A673 (cell line): Measurements from ENCODE around the gene RNF34. TPM values are rescaled to one million over a fixed set of nuclear protein-coding genes. Genes with fewer than 3 reads are reported as not detected.

ENCODE experiments used
- BruUV-seq: library from RNA; stranded (reverse); fragments of 400-500 nt; replicated peaks from 2 replicates; lab custom pipeline; 2021; lab: Mats Ljungman, UMichigan
- CTCF ChIA-PET: fragments of 300-600 bp; sonication (Branson Sonifier 250); formaldehyde crosslinking; loops from one replicate; lab custom pipeline; 2022; ENCODE audit warnings: antibody characterized with exemption; lab: Charles Lee
- POLR2A ChIA-PET: fragments of 300-600 bp; sonication (Branson Sonifier 250); formaldehyde crosslinking; loops from one replicate; lab custom pipeline; 2022; ENCODE audit warnings: antibody characterized with exemption; ENCODE audit not compliant: low non-redundant PET; lab: Charles Lee
- DNase-seq: peaks from one replicate; pipeline ENCODE4 v3.0.0-alpha.2; 2015; ENCODE audit warnings: low spot score
- H3K27ac ChIP-seq: fragments of 200-600 bp; sonication (generic); 2 replicates; pipeline ENCODE4 v1.5.1; 2016; ENCODE audit warnings: mixed run types, low read depth, mild to moderate bottlenecking, mixed read lengths, antibody characterized with exemption, low read length; ENCODE audit not compliant: poor library complexity, severe bottlenecking
- H3K27me3 ChIP-seq: fragments of 200-600 bp; sonication (generic); replicated peaks from 2 replicates; pipeline ENCODE4 v1.6.1; 2017; ENCODE audit warnings: mixed run types, low read depth, mild to moderate bottlenecking, mixed read lengths, antibody characterized with exemption, low read length; ENCODE audit not compliant: insufficient read depth, poor library complexity
- H3K36me3 ChIP-seq: fragments of 200-600 bp; sonication (generic); 2 replicates; pipeline ENCODE4 v1.6.1; 2016; ENCODE audit warnings: mixed run types, mild to moderate bottlenecking, mixed read lengths, antibody characterized with exemption, low read length; ENCODE audit not compliant: insufficient read depth, poor library complexity, severe bottlenecking
- H3K4me1 ChIP-seq: fragments of 200-600 bp; sonication (generic); 2 replicates; pipeline ENCODE4 v1.6.1; 2017; ENCODE audit warnings: mixed run types, mild to moderate bottlenecking, mixed read lengths, antibody characterized with exemption, low read length; ENCODE audit not compliant: insufficient read depth, poor library complexity, severe bottlenecking
- H3K4me3 ChIP-seq: fragments of 200-600 bp; sonication (generic); 2 replicates; pipeline ENCODE4 v1.5.1; 2016; ENCODE audit warnings: low read depth, mixed run types, mild to moderate bottlenecking, mixed read lengths, low read length; ENCODE audit not compliant: poor library complexity, severe bottlenecking
- H3K9me3 ChIP-seq: fragments of 200-600 bp; sonication (generic); 2 replicates; pipeline ENCODE4 v1.6.1; 2016; ENCODE audit warnings: mixed run types, low read depth, mild to moderate bottlenecking, mixed read lengths, antibody characterized with exemption, low read length; ENCODE audit not compliant: poor library complexity, severe bottlenecking
- EZH2 ChIP-seq: fragments of 200-600 bp; sonication (generic); IDR thresholded peaks from 2 replicates; pipeline ENCODE4 v1.6.1; 2017; ENCODE audit warnings: borderline replicate concordance, low read depth, mild to moderate bottlenecking, mixed read lengths, antibody characterized with exemption, low read length; ENCODE audit not compliant: poor library complexity, severe bottlenecking
- intact Hi-C: fragments of 100-400 bp; cut with micrococcal nuclease; formaldehyde crosslinking; loops from one replicate; pipeline ENCODE4 v1.10.0; 2022; ENCODE audit not compliant: unreplicated experiment
- total RNA-seq: library from RNA; stranded (reverse); gene quantifications from 2 replicates; pipeline ENCODE4 v1.2.3, GENCODE V29; 2021
- TF ChIP-seq, protein P1 (sequence below): fragments of 300-800, 200-600 bp; sonication (generic); conservative IDR thresholded peaks from 2 replicates; pipeline ENCODE4 v1.5.1; 2017; ENCODE audit warnings: low read depth, mild to moderate bottlenecking, antibody characterized with exemption, low read length, moderate library complexity, mixed read lengths

RNF34 gene
- total RNA-seq, 1 experiment from 2014 or later: 54.6 TPM

DNA sequence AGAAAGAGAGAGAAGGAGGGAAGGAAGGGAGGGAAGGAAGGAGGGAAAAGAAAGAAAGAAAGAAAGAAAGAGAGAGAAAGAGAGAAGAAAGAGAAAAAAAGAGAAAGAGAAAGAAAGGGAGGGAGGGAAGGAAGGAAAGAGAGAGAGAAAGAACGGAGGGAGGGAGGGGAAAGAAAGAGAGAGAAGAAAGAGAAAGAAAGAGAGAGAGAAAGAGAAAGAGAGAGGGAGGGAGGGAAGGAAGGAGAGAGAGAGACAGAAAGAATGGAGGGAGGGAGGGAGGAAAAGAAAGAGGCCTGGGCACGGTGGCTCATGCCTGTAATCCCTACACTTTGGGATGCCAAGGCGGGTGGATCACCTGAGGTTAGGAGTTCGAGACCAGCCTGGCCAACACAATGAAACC, 42.6 kb upstream of the RNF34 start:
- TF ChIP-seq EZH2: no peak
- TF ChIP-seq, protein P1, sequence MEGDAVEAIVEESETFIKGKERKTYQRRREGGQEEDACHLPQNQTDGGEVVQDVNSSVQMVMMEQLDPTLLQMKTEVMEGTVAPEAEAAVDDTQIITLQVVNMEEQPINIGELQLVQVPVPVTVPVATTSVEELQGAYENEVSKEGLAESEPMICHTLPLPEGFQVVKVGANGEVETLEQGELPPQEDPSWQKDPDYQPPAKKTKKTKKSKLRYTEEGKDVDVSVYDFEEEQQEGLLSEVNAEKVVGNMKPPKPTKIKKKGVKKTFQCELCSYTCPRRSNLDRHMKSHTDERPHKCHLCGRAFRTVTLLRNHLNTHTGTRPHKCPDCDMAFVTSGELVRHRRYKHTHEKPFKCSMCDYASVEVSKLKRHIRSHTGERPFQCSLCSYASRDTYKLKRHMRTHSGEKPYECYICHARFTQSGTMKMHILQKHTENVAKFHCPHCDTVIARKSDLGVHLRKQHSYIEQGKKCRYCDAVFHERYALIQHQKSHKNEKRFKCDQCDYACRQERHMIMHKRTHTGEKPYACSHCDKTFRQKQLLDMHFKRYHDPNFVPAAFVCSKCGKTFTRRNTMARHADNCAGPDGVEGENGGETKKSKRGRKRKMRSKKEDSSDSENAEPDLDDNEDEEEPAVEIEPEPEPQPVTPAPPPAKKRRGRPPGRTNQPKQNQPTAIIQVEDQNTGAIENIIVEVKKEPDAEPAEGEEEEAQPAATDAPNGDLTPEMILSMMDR: no peak
- CTCF ChIA-PET: no interaction called here
- no peak for DNase-seq
- H3K27me3 ChIP-seq: no peaks in the 10 kb centered on the region
- BruUV-seq: no TSS peak
- H3K27ac ChIP-seq: no peak overlapping the region
- intact Hi-C loops: no loop called here
- no peaks in the 10 kb centered on the region for H3K9me3 ChIP-seq
- POLR2A ChIA-PET: no interaction called here
- H3K36me3 ChIP-seq: no peaks in the 10 kb centered on the region
- no peak overlapping the region for H3K4me3 ChIP-seq
- H3K4me1 ChIP-seq: no peaks in the 10 kb centered on the region

DNA sequence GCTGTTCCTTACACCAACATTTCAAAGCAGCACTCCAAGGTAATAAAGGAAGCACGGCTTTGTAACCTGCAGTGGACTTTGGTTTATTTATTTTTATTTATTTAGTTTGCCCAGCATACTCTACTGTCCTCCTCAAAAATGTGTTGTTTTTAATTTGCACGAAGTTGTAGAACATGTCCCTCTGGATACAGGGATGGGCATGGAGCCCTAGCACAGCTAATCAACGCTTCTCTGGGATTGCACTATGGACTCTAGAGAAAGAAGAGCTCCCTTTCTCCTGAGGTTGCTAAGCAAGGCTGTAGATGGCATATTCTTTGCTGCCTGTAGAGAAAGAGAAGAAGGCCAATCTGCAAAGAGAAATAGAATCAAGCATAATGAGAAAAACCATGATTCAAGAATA, 41.8 kb upstream of the RNF34 start:
- intact Hi-C loops: no loop called here

DNA sequence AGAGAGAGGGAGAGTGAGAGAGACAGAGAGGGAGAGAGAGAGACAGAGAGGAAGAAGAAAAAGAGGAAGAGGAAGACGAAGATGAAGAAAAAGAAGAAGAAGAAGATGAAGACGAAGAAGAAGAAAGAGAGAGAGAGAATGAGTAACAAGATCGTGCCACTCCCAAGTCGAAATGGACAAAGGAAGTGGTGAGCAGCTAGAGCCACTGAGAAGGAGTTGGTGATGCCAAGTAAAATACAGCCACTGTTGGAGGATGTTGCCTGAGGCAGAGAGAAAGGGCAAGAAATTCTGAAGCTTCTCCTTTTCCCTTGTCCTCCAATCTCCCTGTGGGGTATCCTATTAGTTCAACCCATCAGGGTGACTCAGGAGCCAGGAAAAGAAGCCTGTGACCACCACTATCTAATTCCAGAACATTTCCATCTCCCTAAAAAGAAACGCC, 35.2 kb upstream of the RNF34 start:
- CTCF ChIA-PET: no interaction called here
- no peaks in the 10 kb centered on the region for H3K27me3 ChIP-seq
- no peak for DNase-seq
- H3K4me1 ChIP-seq: no peaks in the 10 kb centered on the region
- H3K4me3 ChIP-seq: no peak overlapping the region
- no TSS peak for BruUV-seq
- intact Hi-C loops: no loop called here
- H3K36me3 ChIP-seq: no peaks in the 10 kb centered on the region
- POLR2A ChIA-PET: no interaction called here
- TF ChIP-seq, protein P1: no peak
- no peak for TF ChIP-seq EZH2
- H3K27ac ChIP-seq: no peak overlapping the region
- H3K9me3 ChIP-seq: no peaks in the 10 kb centered on the region

More for the DNA sequence above, 41.8 kb upstream of the RNF34 start:
- H3K4me1 ChIP-seq: no peaks in the 10 kb centered on the region
- TF ChIP-seq, protein P1: no peak
- no peak for TF ChIP-seq EZH2
- ChIA-PET CTCF (no interaction called here), POLR2A (no interaction called here)
- no peaks in the 10 kb centered on the region for H3K36me3 ChIP-seq
- no peaks in the 10 kb centered on the region for H3K9me3 ChIP-seq
- DNase-seq: no peak
- H3K27me3 ChIP-seq: no peaks in the 10 kb centered on the region
- no peak overlapping the region for H3K27ac ChIP-seq
- no peak overlapping the region for H3K4me3 ChIP-seq
- no TSS peak for BruUV-seq
